GM21390 (cell line): Measurements from ENCODE around the gene PRR14L.
"Not testable (repeated sequence)": the region's sequence is repeated elsewhere in the genome, so short reads cannot be mapped to it uniquely, and the experiment has no call there.

Source experiments
- ATAC-seq: cut with Tn5 transposase; IDR thresholded peaks from one replicate; pipeline ENCODE4 v1.9.1; 2021; ENCODE audit not compliant: unreplicated experiment

The PRR14L gene

DNA sequence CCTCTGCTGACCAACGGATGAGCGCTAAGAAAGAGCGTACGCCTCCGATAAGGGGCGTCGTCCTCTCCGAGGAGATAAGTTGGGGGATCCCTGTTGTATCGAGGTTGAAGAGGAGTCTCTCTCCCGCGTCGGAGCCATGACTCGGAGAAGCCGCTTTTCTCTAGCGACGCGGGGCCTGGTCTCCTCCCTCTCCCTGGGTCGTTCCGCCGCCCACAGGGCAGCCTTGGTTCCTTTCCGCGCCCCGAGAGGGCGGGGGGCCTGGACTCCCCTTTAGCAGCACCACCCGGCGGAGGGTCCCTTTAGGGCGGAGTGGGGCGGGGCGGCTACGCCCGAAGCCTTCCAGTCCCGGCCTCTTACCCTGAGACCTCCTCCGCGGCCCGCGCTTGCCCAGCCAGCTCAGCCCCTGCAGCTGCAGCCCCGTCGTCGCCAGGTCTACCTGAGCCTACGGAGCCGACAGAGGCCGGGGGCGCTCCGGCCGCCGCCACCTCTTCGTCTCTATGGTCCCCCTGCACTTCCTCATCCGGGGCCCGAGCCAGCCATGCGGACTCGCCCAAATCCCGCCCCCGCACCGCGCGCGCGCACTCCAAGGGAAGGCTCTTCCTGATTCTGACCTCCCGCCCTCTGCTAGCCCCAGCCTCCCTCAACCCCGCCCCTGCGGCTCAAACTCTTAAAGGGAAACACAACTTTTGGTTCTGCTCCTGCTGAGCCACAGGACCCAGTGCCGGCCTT, at the start of gene PRR14L:
Gene PRR14L (minus strand): TSS at position 497 of the 729 bp plus-strand sequence. CDS start 11,272 bp downstream, outside the sequence.
- ATAC-seq, result peak; percentile 66

GRCh38 chr22:31799358-31799757, 49.4 kb upstream of the PRR14L start:
- not testable (repeated sequence) for ATAC-seq

GRCh38 chr22:31790240-31790639, 40.3 kb upstream of the PRR14L start:
- ATAC-seq, result peak; percentile 72

DNA sequence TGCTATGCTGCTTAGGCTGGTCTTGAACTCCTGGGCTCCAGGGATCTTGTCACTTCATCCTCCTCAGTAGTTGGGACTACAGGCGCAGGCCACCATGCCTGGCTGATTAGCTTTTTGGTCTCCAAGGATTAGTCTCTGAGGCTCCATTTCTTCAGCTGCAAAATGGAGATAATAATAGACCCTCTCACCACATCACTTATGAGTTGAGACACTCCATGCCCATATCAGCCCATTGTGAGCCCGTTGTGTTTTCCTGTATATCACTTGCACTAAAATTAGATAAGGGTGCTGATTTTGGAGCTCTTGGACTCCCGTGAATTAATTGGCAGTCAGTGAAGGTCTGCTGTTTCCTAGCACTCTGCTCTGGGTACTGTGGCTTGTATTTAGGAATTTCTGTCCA, 39.9 kb upstream of the PRR14L start:
- no peak for ATAC-seq

DNA sequence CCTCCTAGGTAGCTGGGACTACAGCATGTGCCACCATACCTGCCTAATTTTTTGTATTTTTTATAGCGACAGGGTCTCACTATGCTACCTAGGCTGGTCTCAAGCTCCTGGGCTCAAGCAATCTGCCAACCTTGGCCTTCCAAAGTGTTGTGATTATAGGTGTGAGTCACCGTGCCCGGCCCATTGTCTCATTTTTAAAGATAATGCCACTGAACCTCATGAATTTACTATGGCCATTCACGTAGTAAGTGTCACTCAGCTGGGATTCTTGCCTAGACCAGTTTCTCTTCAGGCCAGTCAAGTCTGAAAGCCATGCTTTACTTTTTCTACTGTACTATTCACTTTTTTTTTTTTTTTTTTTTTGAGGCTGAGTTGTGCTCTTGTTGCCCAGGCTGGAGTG, 26.3 kb upstream of the PRR14L start:
- no peak for ATAC-seq

- ATAC-seq, result no peak
These were observed 23.5 kb upstream of the PRR14L start for GRCh38 chr22:31773416-31773815.

- no peak for ATAC-seq
These were observed 18.6 kb upstream of the PRR14L start for GRCh38 chr22:31768422-31769059.

GRCh38 chr22:31764785-31765184, 14.9 kb upstream of the PRR14L start:
- no peak for ATAC-seq

GRCh38 chr22:31758860-31759259, 8.9 kb upstream of the PRR14L start:
- ATAC-seq, result not testable (repeated sequence)

DNA sequence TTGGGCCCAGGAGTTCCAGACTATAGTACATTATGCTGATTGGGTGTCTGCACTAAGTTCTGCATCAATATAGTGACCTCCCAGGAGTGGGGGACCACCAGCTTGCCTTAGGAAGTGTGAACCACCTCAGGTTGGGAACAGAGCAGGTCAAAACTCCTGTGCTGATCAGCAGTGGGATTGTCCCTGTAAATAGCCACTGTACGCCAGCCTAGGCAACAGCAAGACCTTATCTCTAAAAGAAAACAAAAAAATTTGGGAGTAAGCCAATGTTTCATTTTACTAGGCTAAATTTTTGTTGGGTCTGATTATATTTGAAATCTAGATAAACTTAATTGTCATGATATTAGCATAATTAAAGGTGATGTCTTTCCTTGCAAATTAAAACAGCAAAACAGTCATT, 7.3 kb upstream of the PRR14L start:
- no peak for ATAC-seq

- no peak for ATAC-seq
These were observed 4.9 kb upstream of the PRR14L start for GRCh38 chr22:31754813-31755212.

DNA sequence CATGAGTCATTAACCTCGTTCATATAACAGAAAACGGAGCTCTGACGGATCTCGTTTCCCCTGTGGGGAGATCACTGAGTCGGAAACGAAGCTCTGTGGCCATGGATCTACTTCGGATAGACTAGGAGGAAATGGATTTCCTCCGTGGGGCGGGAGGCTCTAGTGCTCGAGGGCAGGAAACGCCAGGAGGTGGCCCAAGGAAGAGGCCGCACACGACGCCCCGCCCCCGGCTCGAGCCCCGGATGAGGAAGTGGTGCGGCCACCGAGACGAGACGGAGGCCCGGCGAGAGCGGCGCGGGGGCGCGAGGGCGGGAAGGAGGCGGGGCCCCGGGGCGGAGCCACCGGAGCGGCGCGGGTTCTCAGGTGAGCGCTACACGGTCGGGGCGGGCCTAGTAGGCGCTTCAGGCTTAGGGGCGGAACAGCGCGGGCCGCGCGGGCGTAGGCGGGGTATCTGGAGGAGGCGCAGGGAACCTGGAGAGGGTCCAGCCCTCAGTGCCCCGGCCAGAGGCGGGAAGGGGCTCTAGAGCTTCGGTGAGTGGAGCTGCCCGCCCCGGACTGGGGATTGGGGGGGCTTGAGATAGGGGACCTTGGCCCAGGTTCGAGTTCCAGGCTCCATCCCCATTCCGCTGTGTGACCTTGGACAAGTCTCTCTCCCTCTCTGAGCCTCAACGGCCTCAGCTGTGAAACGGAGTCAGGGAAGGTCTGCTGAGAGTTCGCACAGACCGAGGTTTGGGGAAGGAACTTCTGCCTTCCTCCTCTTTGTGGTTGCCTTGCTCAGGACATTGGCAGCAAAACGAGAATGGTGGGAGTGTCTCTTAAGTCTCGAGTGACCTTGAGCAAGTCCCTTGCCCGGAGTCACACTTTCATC, 3.9 kb upstream of the PRR14L start, which contains the start of gene DEPDC5:
Gene DEPDC5 (plus strand): TSS at position 386 of the 868 bp plus-strand sequence. CDS start 903 bp downstream, outside the sequence.
- peak; percentile 58 for ATAC-seq

GRCh38 chr22:31753005-31753633, 3.2 kb upstream of the PRR14L start:
- no peak for ATAC-seq

GRCh38 chr22:31752096-31752847, 2.3 kb upstream of the PRR14L start:
- ATAC-seq, result no peak

GRCh38 chr22:31750365-31751284, 693 bp upstream of the PRR14L start:
- ATAC-seq, result no peak

DNA sequence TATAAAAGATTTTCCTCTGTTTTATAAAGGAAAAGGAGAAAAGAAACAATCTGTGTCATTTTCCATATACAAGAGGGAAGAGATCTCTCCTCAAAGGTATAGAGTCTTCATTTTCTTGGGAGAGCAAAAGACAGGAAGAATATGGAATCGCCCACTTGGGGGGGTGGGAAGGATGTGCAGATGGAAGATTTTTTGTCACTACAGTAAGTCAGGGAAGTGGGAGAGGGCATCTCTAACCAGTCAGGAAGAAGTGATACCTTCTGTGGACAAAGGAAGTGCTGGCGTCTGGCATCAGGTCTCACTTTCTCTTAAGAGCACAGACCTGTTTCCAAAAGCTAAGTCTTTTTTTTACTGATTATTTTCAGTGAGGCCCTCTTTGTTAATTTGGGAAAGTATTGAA, 1.4 kb downstream of the PRR14L start:
- ATAC-seq, result no peak

DNA sequence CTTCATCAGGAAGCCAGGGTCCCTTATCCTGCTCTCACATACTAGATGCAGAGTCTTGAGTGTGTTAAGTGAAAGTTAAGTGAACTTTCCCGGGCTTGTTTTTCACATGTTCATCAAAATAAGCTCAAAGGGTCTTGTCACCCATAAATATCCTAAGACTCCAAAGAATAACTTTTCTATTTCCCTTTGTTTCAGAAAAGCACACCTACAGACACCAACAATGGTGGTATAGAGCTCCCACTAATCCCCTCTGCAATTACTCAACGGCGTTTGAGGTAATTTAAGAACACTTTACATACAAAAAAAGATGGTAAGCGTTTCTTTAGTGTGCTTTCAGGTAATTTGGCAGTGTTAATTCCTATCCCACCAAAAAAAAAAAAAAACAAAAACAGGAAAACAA, 2.5 kb downstream of the PRR14L start:
- no peak for ATAC-seq

- no peak for ATAC-seq
These were observed 6.1 kb downstream of the PRR14L start for GRCh38 chr22:31743871-31744270.

GRCh38 chr22:31742682-31743081, 7.2 kb downstream of the PRR14L start:
- no peak for ATAC-seq
